ENCODE measurements around the gene PLAAT2. TPM values are rescaled to one million over a fixed set of nuclear protein-coding genes. Genes with fewer than 3 reads are reported as not detected.

Gene PLAAT2
- total and polyA plus RNA-seq, 2 donors (not counting 1 experiment from before 2014, with no cell fraction given), result 4.0 TPM; not detected in 1

DNA sequence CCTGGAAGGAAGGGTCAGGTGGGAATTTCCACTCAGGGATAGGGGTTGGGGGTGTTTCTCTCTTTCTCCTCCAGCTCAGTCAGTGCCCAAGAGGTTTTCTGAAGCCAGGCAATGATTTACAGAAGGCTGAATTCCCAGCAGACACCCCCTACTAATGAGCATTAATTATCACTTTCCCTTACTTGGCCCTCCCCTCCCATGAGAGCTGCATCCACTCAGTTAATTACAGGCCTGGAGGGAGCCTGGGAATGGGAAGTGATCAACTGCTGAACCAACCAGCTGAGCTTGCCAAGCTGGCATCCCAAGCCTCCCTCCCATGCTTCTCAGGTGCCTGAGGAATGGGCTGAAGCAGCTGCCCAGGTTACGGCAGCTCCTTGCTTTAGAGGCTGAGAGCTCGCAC, 56.3 kb downstream of the PLAAT2 start:
- no peak overlapping the region for H3K27ac ChIP-seq (ENCODE audit: low read length in 2 of 2)
- Mint-ChIP-seq H3K4me1 (no peaks in the 10 kb centered on the region), H3K9me3 (ENCODE audit: insufficient read depth) (no peaks in the 10 kb centered on the region), H3K27ac (no peak overlapping the region), H3K27me3 (peaks cover 27% of the 10 kb centered on the region), H3K4me3 (no peak overlapping the region)
- H3K4me3 ChIP-seq (ENCODE audit: control extremely low read depth in 1 of 5, extremely low read depth in 1 of 5, insufficient read depth in 1 of 5, low read depth in 2 of 5, low read length in 4 of 5), result no peak overlapping the region
- no peaks in the 10 kb centered on the region for H3K36me3 ChIP-seq (replicated peaks in 1 of 2; ENCODE audit: control extremely low read depth in 1 of 2, control insufficient read depth in 1 of 2, extremely low read depth in 1 of 2, insufficient read depth in 2 of 2, low read length in 1 of 2)
- peaks cover 4 to 7% of the 10 kb centered on the region in 2 donors for H3K4me1 ChIP-seq (ENCODE audit: control insufficient read depth in 2 of 2, insufficient read depth in 2 of 2, low read length in 2 of 2)
- TF ChIP-seq EZH2 (IDR thresholded peaks at IDR 0.05; ENCODE audit: borderline replicate concordance, insufficient read depth, low read depth, low read length, poor library complexity, severe bottlenecking), result no peak
- TF ChIP-seq, protein P1, sequence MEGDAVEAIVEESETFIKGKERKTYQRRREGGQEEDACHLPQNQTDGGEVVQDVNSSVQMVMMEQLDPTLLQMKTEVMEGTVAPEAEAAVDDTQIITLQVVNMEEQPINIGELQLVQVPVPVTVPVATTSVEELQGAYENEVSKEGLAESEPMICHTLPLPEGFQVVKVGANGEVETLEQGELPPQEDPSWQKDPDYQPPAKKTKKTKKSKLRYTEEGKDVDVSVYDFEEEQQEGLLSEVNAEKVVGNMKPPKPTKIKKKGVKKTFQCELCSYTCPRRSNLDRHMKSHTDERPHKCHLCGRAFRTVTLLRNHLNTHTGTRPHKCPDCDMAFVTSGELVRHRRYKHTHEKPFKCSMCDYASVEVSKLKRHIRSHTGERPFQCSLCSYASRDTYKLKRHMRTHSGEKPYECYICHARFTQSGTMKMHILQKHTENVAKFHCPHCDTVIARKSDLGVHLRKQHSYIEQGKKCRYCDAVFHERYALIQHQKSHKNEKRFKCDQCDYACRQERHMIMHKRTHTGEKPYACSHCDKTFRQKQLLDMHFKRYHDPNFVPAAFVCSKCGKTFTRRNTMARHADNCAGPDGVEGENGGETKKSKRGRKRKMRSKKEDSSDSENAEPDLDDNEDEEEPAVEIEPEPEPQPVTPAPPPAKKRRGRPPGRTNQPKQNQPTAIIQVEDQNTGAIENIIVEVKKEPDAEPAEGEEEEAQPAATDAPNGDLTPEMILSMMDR (IDR thresholded peaks at IDR 0.05), result no peak
- no peak for ATAC-seq (ENCODE audit: low read depth)
- intact Hi-C loops (cut with micrococcal nuclease), result no loop called here
- H3K27me3 ChIP-seq (replicated peaks in 1 of 4; ENCODE audit: control extremely low read depth in 1 of 4, control insufficient read depth in 3 of 4, insufficient read depth in 4 of 4, low read length in 3 of 4), result peaks cover 0 to 26% (median 3%) of the 10 kb centered on the region in 4 experiments
- DNase-seq, result no peak
- H4K20me1 ChIP-seq (ENCODE audit: control insufficient read depth, insufficient read depth, low read length, poor library complexity, severe bottlenecking), result no peaks in the 10 kb centered on the region
- no peak overlapping the region for H2AFZ ChIP-seq (ENCODE audit: insufficient read depth, low read depth, low read length, poor library complexity, severe bottlenecking)
- no peak overlapping the region for H3K4me2 ChIP-seq (replicated peaks; ENCODE audit: low read depth, low read length, poor library complexity, severe bottlenecking)
- no CpG with 5 or more reads among the region's 2 CpGs for WGBS (ENCODE audit: insufficient coverage)
- H3K9me3 ChIP-seq (ENCODE audit: control extremely low read depth in 1 of 3, control insufficient read depth in 2 of 3, insufficient read depth in 1 of 3, low read length in 2 of 3), result no peaks in the 10 kb centered on the region
- POLR2A ChIA-PET, result no interaction called here
- H3K9ac ChIP-seq (ENCODE audit: low read length), result no peak overlapping the region
- CTCF ChIA-PET, result interaction anchor here (2.6 kb wide), 1 partner anchor 28 kb away, joined by 10 read pairs; no protein-coding TSS in a partner anchor
- no peaks in the 10 kb centered on the region for H3K79me2 ChIP-seq (ENCODE audit: control insufficient read depth, insufficient read depth, low read length)

DNA sequence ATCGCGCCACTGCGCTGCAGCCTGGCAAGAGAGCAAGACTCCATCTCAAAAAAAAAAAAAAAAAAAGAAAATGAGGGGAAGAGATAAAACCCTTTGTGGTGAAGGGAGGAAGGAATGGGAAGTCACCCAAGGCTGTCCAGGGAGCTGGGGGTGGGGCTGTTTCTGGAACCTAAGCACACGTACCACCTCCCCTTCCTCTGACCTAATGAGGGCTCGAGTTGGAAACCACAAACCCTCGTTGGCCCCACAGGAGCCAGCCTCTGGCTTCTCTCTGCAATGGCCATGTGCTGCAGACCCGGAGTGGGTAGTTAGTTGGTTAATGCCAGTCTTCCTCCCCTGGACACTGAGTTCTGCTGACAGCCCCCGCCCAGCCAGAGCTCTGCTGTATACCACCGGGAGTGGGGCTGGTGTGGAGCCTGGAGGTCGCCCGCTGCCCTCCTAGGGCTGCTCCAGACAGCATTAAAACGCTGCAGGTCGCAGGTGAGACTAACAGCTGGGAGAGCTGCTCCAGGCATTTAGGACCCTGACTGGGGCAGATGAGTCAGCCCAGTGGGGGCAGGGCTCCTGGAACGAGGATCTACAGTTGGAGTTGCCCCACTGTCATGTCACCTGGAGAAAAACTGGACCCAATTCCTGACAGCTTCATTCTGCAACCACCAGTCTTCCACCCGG, 57.2 kb downstream of the PLAAT2 start, which contains the start of gene LGALS12:
TSS of gene LGALS12 (plus strand) at position 228 of the 672 bp plus-strand sequence. CDS start at position 603, 375 bp downstream.
- 12% methylated on average over 8 of the region's 15 CpGs for WGBS (ENCODE audit: insufficient coverage)
- Histone ChIP-seq H3K4me2 (replicated peaks; ENCODE audit: low read depth, low read length, poor library complexity, severe bottlenecking) (no peak within 1 kb of the TSS), H3K4me3 (ENCODE audit: control extremely low read depth in 1 of 5, extremely low read depth in 1 of 5, insufficient read depth in 1 of 5, low read depth in 2 of 5, low read length in 4 of 5) (no peak within 1 kb of the TSS), H3K79me2 (ENCODE audit: control insufficient read depth, insufficient read depth, low read length) (no peaks in the 10 kb centered on the region), H4K20me1 (ENCODE audit: control insufficient read depth, insufficient read depth, low read length, poor library complexity, severe bottlenecking) (no peaks in the 10 kb centered on the region), H3K9me3 (ENCODE audit: control extremely low read depth in 1 of 3, control insufficient read depth in 2 of 3, insufficient read depth in 1 of 3, low read length in 2 of 3) (no peaks in the 10 kb centered on the region), H3K27ac (ENCODE audit: low read length in 2 of 2) (no peak within 1 kb of the TSS), H3K4me1 (ENCODE audit: control insufficient read depth in 2 of 2, insufficient read depth in 2 of 2, low read length in 2 of 2) (peaks cover 4 to 7% of the 10 kb centered on the region in 2 donors), H2AFZ (ENCODE audit: insufficient read depth, low read depth, low read length, poor library complexity, severe bottlenecking) (no peak within 1 kb of the TSS), H3K36me3 (replicated peaks in 1 of 2; ENCODE audit: control extremely low read depth in 1 of 2, control insufficient read depth in 1 of 2, extremely low read depth in 1 of 2, insufficient read depth in 2 of 2, low read length in 1 of 2) (no peaks in the 10 kb centered on the region), H3K9ac (ENCODE audit: low read length) (no peak within 1 kb of the TSS), H3K27me3 (replicated peaks in 1 of 4; ENCODE audit: control extremely low read depth in 1 of 4, control insufficient read depth in 3 of 4, insufficient read depth in 4 of 4, low read length in 3 of 4) (peaks cover 0 to 26% (median 3%) of the 10 kb centered on the region in 4 experiments)
- no peak for TF ChIP-seq EZH2 (IDR thresholded peaks at IDR 0.05; ENCODE audit: borderline replicate concordance, insufficient read depth, low read depth, low read length, poor library complexity, severe bottlenecking)
- TF ChIP-seq, protein P1 (IDR thresholded peaks at IDR 0.05), result no peak
- Mint-ChIP-seq H3K4me1 (no peaks in the 10 kb centered on the region), H3K27ac (no peak within 1 kb of the TSS), H3K9me3 (ENCODE audit: insufficient read depth) (no peaks in the 10 kb centered on the region), H3K4me3 (no peak within 1 kb of the TSS), H3K27me3 (peaks cover 27% of the 10 kb centered on the region)
- DNase-seq (no peak), ATAC-seq (ENCODE audit: low read depth) (no peak)
- POLR2A ChIA-PET, result no interaction called here
- intact Hi-C loops (cut with micrococcal nuclease), result no loop called here
- CTCF ChIA-PET, result no interaction called here
